ENCODE measurements around the gene RIOK2.

Gene RIOK2

GRCh38 chr5:97167435-97167834 lies 15.6 kb downstream of the RIOK2 start:
- TF ChIP-seq, protein P1, sequence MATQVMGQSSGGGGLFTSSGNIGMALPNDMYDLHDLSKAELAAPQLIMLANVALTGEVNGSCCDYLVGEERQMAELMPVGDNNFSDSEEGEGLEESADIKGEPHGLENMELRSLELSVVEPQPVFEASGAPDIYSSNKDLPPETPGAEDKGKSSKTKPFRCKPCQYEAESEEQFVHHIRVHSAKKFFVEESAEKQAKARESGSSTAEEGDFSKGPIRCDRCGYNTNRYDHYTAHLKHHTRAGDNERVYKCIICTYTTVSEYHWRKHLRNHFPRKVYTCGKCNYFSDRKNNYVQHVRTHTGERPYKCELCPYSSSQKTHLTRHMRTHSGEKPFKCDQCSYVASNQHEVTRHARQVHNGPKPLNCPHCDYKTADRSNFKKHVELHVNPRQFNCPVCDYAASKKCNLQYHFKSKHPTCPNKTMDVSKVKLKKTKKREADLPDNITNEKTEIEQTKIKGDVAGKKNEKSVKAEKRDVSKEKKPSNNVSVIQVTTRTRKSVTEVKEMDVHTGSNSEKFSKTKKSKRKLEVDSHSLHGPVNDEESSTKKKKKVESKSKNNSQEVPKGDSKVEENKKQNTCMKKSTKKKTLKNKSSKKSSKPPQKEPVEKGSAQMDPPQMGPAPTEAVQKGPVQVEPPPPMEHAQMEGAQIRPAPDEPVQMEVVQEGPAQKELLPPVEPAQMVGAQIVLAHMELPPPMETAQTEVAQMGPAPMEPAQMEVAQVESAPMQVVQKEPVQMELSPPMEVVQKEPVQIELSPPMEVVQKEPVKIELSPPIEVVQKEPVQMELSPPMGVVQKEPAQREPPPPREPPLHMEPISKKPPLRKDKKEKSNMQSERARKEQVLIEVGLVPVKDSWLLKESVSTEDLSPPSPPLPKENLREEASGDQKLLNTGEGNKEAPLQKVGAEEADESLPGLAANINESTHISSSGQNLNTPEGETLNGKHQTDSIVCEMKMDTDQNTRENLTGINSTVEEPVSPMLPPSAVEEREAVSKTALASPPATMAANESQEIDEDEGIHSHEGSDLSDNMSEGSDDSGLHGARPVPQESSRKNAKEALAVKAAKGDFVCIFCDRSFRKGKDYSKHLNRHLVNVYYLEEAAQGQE (IDR thresholded peaks at IDR 0.05; ENCODE audit: insufficient replicate concordance, low read depth), result no peak
- TF ChIP-seq, protein P2, sequence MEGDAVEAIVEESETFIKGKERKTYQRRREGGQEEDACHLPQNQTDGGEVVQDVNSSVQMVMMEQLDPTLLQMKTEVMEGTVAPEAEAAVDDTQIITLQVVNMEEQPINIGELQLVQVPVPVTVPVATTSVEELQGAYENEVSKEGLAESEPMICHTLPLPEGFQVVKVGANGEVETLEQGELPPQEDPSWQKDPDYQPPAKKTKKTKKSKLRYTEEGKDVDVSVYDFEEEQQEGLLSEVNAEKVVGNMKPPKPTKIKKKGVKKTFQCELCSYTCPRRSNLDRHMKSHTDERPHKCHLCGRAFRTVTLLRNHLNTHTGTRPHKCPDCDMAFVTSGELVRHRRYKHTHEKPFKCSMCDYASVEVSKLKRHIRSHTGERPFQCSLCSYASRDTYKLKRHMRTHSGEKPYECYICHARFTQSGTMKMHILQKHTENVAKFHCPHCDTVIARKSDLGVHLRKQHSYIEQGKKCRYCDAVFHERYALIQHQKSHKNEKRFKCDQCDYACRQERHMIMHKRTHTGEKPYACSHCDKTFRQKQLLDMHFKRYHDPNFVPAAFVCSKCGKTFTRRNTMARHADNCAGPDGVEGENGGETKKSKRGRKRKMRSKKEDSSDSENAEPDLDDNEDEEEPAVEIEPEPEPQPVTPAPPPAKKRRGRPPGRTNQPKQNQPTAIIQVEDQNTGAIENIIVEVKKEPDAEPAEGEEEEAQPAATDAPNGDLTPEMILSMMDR (IDR thresholded peaks at IDR 0.05; ENCODE audit: insufficient read depth, low read length), result no peak
- no peak for TF ChIP-seq POLR2AphosphoS5 (IDR thresholded peaks at IDR 0.05; ENCODE audit: low read depth)
- no peak for TF ChIP-seq GABPA (IDR thresholded peaks at IDR 0.05; ENCODE audit: low read depth)
- no peak for TF ChIP-seq SPI1 (IDR thresholded peaks at IDR 0.05; ENCODE audit: borderline replicate concordance, low read depth)
- Histone ChIP-seq H3K4me3 (replicated peaks; ENCODE audit: insufficient read depth, low read length) (no peak overlapping the region), H3K27me3 (ENCODE audit: insufficient read depth, poor library complexity, severe bottlenecking) (no peaks in the 10 kb centered on the region), H3K27ac (replicated peaks) (no peak overlapping the region)
- no peak for DNase-seq (ENCODE audit: low read depth in 1 of 2, low spot score in 1 of 2)

GRCh38 chr5:97165726-97166125 lies 17.3 kb downstream of the RIOK2 start:
- DNase-seq (ENCODE audit: low read depth in 1 of 2, low spot score in 1 of 2), result no peak

GRCh38 chr5:97164846-97165245 lies 18.2 kb downstream of the RIOK2 start:
- Histone ChIP-seq H3K27me3 (ENCODE audit: insufficient read depth, poor library complexity, severe bottlenecking) (no peaks in the 10 kb centered on the region), H3K4me3 (replicated peaks; ENCODE audit: insufficient read depth, low read length) (no peak overlapping the region), H3K27ac (replicated peaks) (no peak overlapping the region)
- TF ChIP-seq, protein P2 (IDR thresholded peaks at IDR 0.05; ENCODE audit: insufficient read depth, low read length), result no peak
- TF ChIP-seq, protein P1 (IDR thresholded peaks at IDR 0.05; ENCODE audit: insufficient replicate concordance, low read depth), result no peak
- TF ChIP-seq GABPA (IDR thresholded peaks at IDR 0.05; ENCODE audit: low read depth), result no peak
- no peak for TF ChIP-seq SPI1 (IDR thresholded peaks at IDR 0.05; ENCODE audit: borderline replicate concordance, low read depth)
- TF ChIP-seq POLR2AphosphoS5 (IDR thresholded peaks at IDR 0.05; ENCODE audit: low read depth), result no peak
- no peak for DNase-seq (ENCODE audit: low read depth in 1 of 2, low spot score in 1 of 2)

More at GRCh38 chr5:97165726-97166125, 17.3 kb downstream of the RIOK2 start:
- Histone ChIP-seq H3K27ac (replicated peaks) (no peak overlapping the region), H3K4me3 (replicated peaks; ENCODE audit: insufficient read depth, low read length) (no peak overlapping the region), H3K27me3 (ENCODE audit: insufficient read depth, poor library complexity, severe bottlenecking) (no peaks in the 10 kb centered on the region)
- TF ChIP-seq SPI1 (IDR thresholded peaks at IDR 0.05; ENCODE audit: borderline replicate concordance, low read depth), result no peak
- no peak for TF ChIP-seq GABPA (IDR thresholded peaks at IDR 0.05; ENCODE audit: low read depth)
- TF ChIP-seq POLR2AphosphoS5 (IDR thresholded peaks at IDR 0.05; ENCODE audit: low read depth), result no peak
- TF ChIP-seq, protein P2 (IDR thresholded peaks at IDR 0.05; ENCODE audit: insufficient read depth, low read length), result no peak
- TF ChIP-seq, protein P1 (IDR thresholded peaks at IDR 0.05; ENCODE audit: insufficient replicate concordance, low read depth), result no peak
